CD4-positive, alpha-beta memory T cell (primary cell): Measurements from ENCODE around the gene EFCC1. TPM values are rescaled to one million over a fixed set of nuclear protein-coding genes. Genes with fewer than 3 reads are reported as not detected.

Source experiments
- CTCF ChIA-PET: fragments of 350-600 bp; sonication (Branson Sonifier 250); formaldehyde crosslinking; loops from one replicate; lab custom pipeline; 2021; ENCODE audit warnings: inconsistent platforms; ENCODE audit not compliant: partially characterized antibody; lab: Charles Lee
- POLR2A ChIA-PET: fragments of 350-600 bp; sonication (Branson Sonifier 250); formaldehyde crosslinking; loops from one replicate; lab custom pipeline; 2021; ENCODE audit not compliant: partially characterized antibody; lab: Charles Lee
- DNase-seq, 5 donors: peaks; one replicate each; pipeline versions ENCODE4 v3.0.0 to v3.0.0-alpha.2; 2020 to 2022; ENCODE audit warnings: mixed read lengths in 1 of 5
- H3K27ac ChIP-seq: one replicate; pipeline ENCODE4 v1.7.0; 2013; ENCODE audit warnings: low read depth, low read length
- H3K27me3 ChIP-seq: 2 replicates; pipeline ENCODE4 v1.7.0; 2013; ENCODE audit warnings: mild to moderate bottlenecking, low read length, moderate library complexity; ENCODE audit not compliant: insufficient read depth
- H3K36me3 ChIP-seq: 2 replicates; pipeline ENCODE4 v1.7.0; 2013; ENCODE audit warnings: mild to moderate bottlenecking, low read length, moderate library complexity; ENCODE audit not compliant: insufficient read depth
- H3K4me1 ChIP-seq: 2 replicates; pipeline ENCODE4 v1.7.0; 2013; ENCODE audit warnings: mild to moderate bottlenecking, low read length, moderate library complexity; ENCODE audit not compliant: insufficient read depth
- H3K4me3 ChIP-seq, 2 donors: one replicate each; pipeline ENCODE4 v1.7.0; 2013; ENCODE audit warnings: low read length in 2 of 2, mild to moderate bottlenecking in 1 of 2
- H3K9me3 ChIP-seq, 2 donors: one replicate each; pipeline ENCODE4 v1.7.0; 2013; ENCODE audit warnings: low read length in 2 of 2, control low read depth in 1 of 2; ENCODE audit not compliant: control insufficient read depth in 1 of 2
- H3K27ac Mint-ChIP-seq, 7 donors: one replicate each; pipeline ENCODE4 v1.8.0; 2020 to 2021; ENCODE audit warnings: mixed read lengths in 7 of 7, mild to moderate bottlenecking in 6 of 7, inconsistent platforms in 3 of 7, moderate library complexity in 3 of 7
- H3K27me3 Mint-ChIP-seq, 2 donors: one replicate each; pipeline ENCODE4 v1.8.0; 2020 to 2021; ENCODE audit warnings: mixed read lengths in 2 of 2
- H3K36me3 Mint-ChIP-seq, 2 donors: one replicate each; pipeline ENCODE4 v1.8.0; 2020 to 2021; ENCODE audit warnings: mixed read lengths in 2 of 2, inconsistent platforms in 1 of 2, mild to moderate bottlenecking in 1 of 2
- H3K4me1 Mint-ChIP-seq, 4 donors: one replicate each; pipeline ENCODE4 v1.8.0; 2020 to 2021; ENCODE audit warnings: mixed read lengths in 4 of 4, mild to moderate bottlenecking in 1 of 4
- H3K4me3 Mint-ChIP-seq, 8 donors: one replicate each; pipeline ENCODE4 v1.8.0; 2020 to 2021; ENCODE audit warnings: mixed read lengths in 8 of 8, mild to moderate bottlenecking in 7 of 8, moderate library complexity in 6 of 8, inconsistent platforms in 3 of 8
- H3K9me3 Mint-ChIP-seq, 8 donors: one replicate each; pipeline ENCODE4 v1.8.0; 2020 to 2021; ENCODE audit warnings: mixed read lengths in 8 of 8, mild to moderate bottlenecking in 5 of 8, inconsistent platforms in 3 of 8, moderate library complexity in 1 of 8
- intact Hi-C: fragments of 100-400 bp; cut with micrococcal nuclease; formaldehyde crosslinking; loops from one replicate; pipeline ENCODE4 v1.15.1; 2023
- polyA plus RNA-seq, 2 donors: library from polyadenylated mRNA; unstranded; fragments of 300-500 nt; fragmentation: Illumina TruSeq; gene quantifications; one replicate each; pipeline ENCODE4 v1.2.3, GENCODE V29; 2021
- total RNA-seq, 2 experiments: library from RNA; stranded (reverse); gene quantifications; one replicate each; pipeline ENCODE4 v1.2.3, GENCODE V29; 2021

Gene EFCC1
- total and polyA plus RNA-seq, 4 experiments from 2014 or later = not detected

DNA sequence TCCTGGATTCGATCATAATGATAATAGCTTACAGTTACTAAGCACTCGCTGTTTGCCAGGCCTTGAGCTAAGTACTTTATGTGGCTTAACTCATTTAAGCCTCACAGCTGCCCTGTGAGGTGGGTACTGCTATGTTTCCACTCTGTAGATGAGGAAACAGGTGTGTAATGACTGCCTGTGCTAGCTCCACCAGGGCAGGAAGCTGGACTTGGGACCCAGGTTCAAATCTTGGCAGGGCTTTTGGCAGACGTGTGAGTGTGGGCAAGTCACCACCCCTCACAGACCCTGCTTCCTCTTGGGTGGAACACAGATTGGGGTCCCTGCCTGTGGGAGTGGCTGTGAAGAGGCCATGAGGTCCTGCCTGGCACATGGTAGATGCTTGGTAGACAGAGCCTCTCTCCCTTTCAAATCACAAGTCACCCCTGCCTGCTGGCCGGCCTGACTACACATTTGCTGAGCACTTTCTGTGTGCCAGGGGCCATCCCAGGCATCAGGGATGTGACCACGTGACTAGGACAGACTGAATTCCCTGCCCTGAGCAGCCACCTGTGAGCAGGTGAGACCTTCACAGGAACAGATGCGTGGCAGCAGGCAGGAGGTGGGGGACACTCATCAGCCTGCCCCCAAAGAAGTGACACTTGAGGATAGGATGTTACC lies 3.7 kb downstream of the EFCC1 start:
- peaks cover 25% of the 10 kb centered on the region for H3K27me3 ChIP-seq
- H3K4me1 ChIP-seq = peaks cover 36% of the 10 kb centered on the region
- no peak overlapping the region for H3K27ac ChIP-seq
- intact Hi-C loops = loop anchor here (1.0 kb wide), 2 partner anchors 12 to 23 kb away; no protein-coding TSS in a partner anchor
- Mint-ChIP-seq H3K4me3 (peak overlapping the region in 2 of 8 donors; percentile 5 to 34), H3K27ac (peak overlapping the region in 2 of 7 donors; percentile 71 to 74), H3K9me3 (peaks cover 0 to 2% (median 0%) of the 10 kb centered on the region in 8 donors), H3K4me1 (peaks cover 17 to 47% (median 30%) of the 10 kb centered on the region in 4 donors), H3K36me3 (no peaks in the 10 kb centered on the region), H3K27me3 (peaks cover 19 to 21% of the 10 kb centered on the region in 2 donors)
- no peak for DNase-seq
- ChIA-PET POLR2A (interaction anchor here (0.7 to 6.7 kb wide), 6 partner anchors 10 to 311 kb away, joined by 3 to 110 read pairs (median 12); partner anchors contain the start of gene CFAP92), CTCF (interaction anchor here (1.1 to 8.4 kb wide), 9 partner anchors 9 to 244 kb away, joined by 3 to 148 read pairs (median 14); no protein-coding TSS in a partner anchor)
- H3K9me3 ChIP-seq = no peaks in the 10 kb centered on the region
- no peak overlapping the region for H3K4me3 ChIP-seq
- no peaks in the 10 kb centered on the region for H3K36me3 ChIP-seq

DNA sequence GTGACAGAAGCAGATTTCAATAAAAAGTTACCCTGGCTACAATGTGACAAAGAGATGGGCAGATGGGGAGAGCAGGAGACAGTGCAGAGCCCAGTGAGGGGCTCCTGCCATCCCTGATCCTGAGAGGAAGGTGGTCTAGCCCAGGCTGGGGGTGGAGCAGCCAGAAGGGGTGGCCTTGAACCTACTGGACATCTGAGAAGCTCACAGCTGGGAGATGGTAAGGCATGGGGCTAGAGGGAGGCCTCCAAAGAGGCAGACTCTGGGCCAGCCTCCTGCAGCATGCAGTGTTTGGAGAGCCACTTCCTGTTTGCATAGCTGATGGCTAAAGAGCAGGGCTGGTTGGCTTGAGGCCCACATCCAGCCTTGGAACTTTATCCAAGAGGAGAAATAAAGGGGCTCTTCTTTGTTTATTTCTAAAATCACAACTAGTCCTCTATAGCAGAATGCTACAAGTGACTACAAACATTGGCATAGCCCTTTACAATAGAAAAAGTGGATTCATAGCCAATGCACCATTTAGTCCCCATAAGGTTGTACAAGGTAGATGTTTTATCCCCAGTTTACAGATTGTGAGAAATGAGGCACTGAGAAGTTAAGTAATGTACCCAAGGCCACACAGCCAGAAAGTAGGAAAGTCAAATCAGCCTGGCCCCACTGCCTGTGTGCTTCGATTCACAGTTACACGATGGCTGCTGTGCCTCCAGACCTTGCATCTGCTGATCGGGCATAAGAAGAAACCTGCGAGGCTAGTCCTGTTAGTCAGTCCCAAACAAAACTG lies 4.6 kb downstream of the EFCC1 start:
- Mint-ChIP-seq H3K27ac (peak overlapping the region in 5 of 7 donors; percentile 1 to 83 (median 62)), H3K27me3 (peaks cover 13 to 16% of the 10 kb centered on the region in 2 donors)
- no peaks in the 10 kb centered on the region for H3K9me3 ChIP-seq

DNA sequence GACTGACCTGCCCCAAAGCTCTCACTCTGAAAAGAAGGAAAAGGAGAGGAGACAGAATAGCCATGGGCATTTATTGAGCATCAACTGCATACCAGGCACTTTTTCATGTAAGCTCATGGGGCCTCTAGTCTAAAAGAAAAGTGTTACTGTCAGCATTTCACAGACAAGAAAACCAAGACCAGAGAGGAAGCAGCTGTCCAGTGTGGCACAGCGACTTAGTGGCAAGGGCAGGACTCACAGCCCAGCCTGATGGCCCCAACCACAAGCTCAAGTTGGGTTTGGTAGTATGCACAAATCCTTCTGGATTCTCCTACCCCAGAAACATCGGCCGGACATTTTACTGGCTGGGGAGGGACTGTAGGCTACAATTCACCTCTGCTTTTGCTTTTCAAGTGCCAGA lies 5.8 kb downstream of the EFCC1 start:
- Histone ChIP-seq H3K36me3 (no peaks in the 10 kb centered on the region), H3K27ac (no peak overlapping the region), H3K4me1 (peaks cover 28% of the 10 kb centered on the region), H3K4me3 (no peak overlapping the region), H3K9me3 (no peaks in the 10 kb centered on the region), H3K27me3 (peaks cover 15% of the 10 kb centered on the region)
- CTCF ChIA-PET = interaction anchor here (1.1 to 8.4 kb wide), 5 partner anchors 8 to 239 kb away, joined by 4 to 148 read pairs (median 10); no protein-coding TSS in a partner anchor
- no peak for DNase-seq
- Mint-ChIP-seq H3K27me3 (peaks cover 11 to 14% of the 10 kb centered on the region in 2 donors), H3K4me1 (peaks cover 16 to 39% (median 27%) of the 10 kb centered on the region in 4 donors), H3K4me3 (no peak overlapping the region), H3K36me3 (no peaks in the 10 kb centered on the region), H3K27ac (no peak overlapping the region), H3K9me3 (peaks cover 0 to 2% (median 0%) of the 10 kb centered on the region in 8 donors)
- POLR2A ChIA-PET = interaction anchor here (1.3 to 6.7 kb wide), 4 partner anchors 8 to 112 kb away, joined by 3 to 110 read pairs (median 5); no protein-coding TSS in a partner anchor
- intact Hi-C loops = no loop called here

More for the DNA sequence above, 4.6 kb downstream of the EFCC1 start:
- POLR2A ChIA-PET = interaction anchor here (0.6 to 6.7 kb wide), 7 partner anchors 10 to 310 kb away, joined by 3 to 110 read pairs (median 3); partner anchors contain the start of gene CFAP92
- H3K9me3 Mint-ChIP-seq = peaks cover 0 to 2% (median 0%) of the 10 kb centered on the region in 8 donors
- no peak overlapping the region for H3K4me3 ChIP-seq
- H3K36me3 ChIP-seq = no peaks in the 10 kb centered on the region
- no peak for DNase-seq
- intact Hi-C loops = no loop called here
- CTCF ChIA-PET = interaction anchor here (0.6 to 8.4 kb wide), 6 partner anchors 8 to 241 kb away, joined by 3 to 148 read pairs (median 10); no protein-coding TSS in a partner anchor
- no peaks in the 10 kb centered on the region for H3K36me3 Mint-ChIP-seq
- H3K27me3 ChIP-seq = peaks cover 17% of the 10 kb centered on the region
- peak overlapping the region in 2 of 8 donors; percentile 25 to 43 for H3K4me3 Mint-ChIP-seq
- H3K27ac ChIP-seq = no peak overlapping the region
- H3K4me1 Mint-ChIP-seq = peaks cover 16 to 42% (median 27%) of the 10 kb centered on the region in 4 donors
- H3K4me1 ChIP-seq = peaks cover 36% of the 10 kb centered on the region

- Histone ChIP-seq H3K4me3 (no peak overlapping the region), H3K4me1 (peaks cover 18% of the 10 kb centered on the region), H3K36me3 (no peaks in the 10 kb centered on the region), H3K9me3 (no peaks in the 10 kb centered on the region), H3K27ac (no peak overlapping the region), H3K27me3 (peaks cover 7% of the 10 kb centered on the region)
- POLR2A ChIA-PET = interaction anchor here (1.2 to 6.7 kb wide), 3 partner anchors 8 to 307 kb away, joined by 3 to 110 read pairs (median 10); no protein-coding TSS in a partner anchor
- Mint-ChIP-seq H3K27ac (peak overlapping the region in 1 of 7 donors; percentile 38), H3K9me3 (no peaks in the 10 kb centered on the region), H3K27me3 (peaks cover 6 to 7% of the 10 kb centered on the region in 2 donors), H3K4me3 (no peak overlapping the region), H3K4me1 (peaks cover 10 to 31% (median 20%) of the 10 kb centered on the region in 4 donors), H3K36me3 (no peaks in the 10 kb centered on the region)
- no peak for DNase-seq
- CTCF ChIA-PET = interaction anchor here (1.4 to 8.4 kb wide), 6 partner anchors 8 to 238 kb away, joined by 3 to 148 read pairs (median 8); no protein-coding TSS in a partner anchor
- intact Hi-C loops = no loop called here
Measured at GRCh38 chr3:129007792-129008191, 6.7 kb downstream of the EFCC1 start.

DNA sequence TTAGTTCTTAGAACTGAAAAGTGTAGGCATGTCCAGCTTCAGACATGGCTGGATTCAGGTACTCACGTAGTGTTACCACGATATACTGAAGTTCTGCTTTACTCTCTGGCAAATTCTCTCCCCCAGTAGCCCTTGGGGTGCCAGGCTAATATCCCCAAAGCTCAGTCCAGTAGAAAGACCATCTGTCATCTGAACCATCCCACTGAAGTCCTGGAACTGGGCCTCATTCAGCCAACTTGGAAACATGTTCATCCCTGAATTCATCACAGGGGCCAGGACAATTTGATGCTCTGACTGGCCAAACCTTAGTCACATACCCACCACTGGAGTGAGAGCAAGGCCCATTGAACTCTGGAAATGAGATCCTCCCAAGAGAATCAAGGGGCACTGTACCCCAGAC lies 8.2 kb downstream of the EFCC1 start:
- Mint-ChIP-seq H3K36me3 (no peaks in the 10 kb centered on the region), H3K4me3 (no peak overlapping the region), H3K4me1 (peaks cover 10 to 24% (median 18%) of the 10 kb centered on the region in 4 donors), H3K27me3 (peaks cover 0 to 1% of the 10 kb centered on the region in 2 donors), H3K9me3 (no peaks in the 10 kb centered on the region), H3K27ac (no peak overlapping the region)
- Histone ChIP-seq H3K9me3 (no peaks in the 10 kb centered on the region), H3K4me1 (peaks cover 12% of the 10 kb centered on the region), H3K27ac (no peak overlapping the region), H3K36me3 (no peaks in the 10 kb centered on the region), H3K27me3 (no peaks in the 10 kb centered on the region), H3K4me3 (no peak overlapping the region)
- POLR2A ChIA-PET = interaction anchor here (1.1 to 2.2 kb wide), 4 partner anchors 8 to 306 kb away, joined by 3 to 10 read pairs (median 4); no protein-coding TSS in a partner anchor
- intact Hi-C loops = no loop called here
- CTCF ChIA-PET = interaction anchor here (1.4 to 8.4 kb wide), 7 partner anchors 6 to 237 kb away, joined by 3 to 148 read pairs (median 9); no protein-coding TSS in a partner anchor
- DNase-seq = no peak

DNA sequence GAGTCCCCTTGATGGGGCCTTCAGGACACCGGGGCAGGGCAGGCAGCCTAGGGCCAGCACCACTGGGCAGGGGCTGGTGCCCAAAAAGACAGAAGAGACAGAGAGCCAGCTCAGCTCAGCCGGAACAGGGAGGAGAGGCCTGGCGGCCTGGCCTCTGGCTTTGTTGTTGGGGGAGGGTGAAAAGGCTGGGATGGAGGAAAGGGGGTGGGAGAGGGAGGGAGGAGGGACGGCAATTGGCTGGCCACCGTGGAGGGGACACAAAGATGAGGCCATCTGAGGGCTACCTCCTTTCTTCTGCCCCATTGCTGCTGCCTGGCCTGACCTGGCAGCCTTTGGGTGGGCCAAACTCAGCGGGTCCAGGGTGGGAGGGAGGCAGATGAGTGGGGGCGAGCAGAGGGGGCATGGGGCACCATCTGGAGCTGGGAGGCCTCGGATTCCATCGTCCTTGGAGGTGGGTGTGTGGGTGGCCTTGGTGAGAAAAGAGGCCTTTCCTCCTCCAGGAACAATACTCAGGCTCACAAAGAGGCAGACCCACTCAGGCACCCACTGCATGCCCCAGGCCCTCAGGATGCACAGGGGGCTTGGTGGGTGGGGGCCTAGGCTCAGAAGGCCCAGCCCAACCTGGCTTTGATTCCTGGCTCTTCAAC lies 9.3 kb downstream of the EFCC1 start:
- no peak for DNase-seq
- Mint-ChIP-seq H3K27ac (peak overlapping the region in 1 of 7 donors; percentile 32), H3K27me3 (no peaks in the 10 kb centered on the region), H3K4me3 (no peak overlapping the region), H3K4me1 (peaks cover 14 to 29% (median 20%) of the 10 kb centered on the region in 4 donors), H3K36me3 (no peaks in the 10 kb centered on the region), H3K9me3 (no peaks in the 10 kb centered on the region)
- H3K9me3 ChIP-seq = no peaks in the 10 kb centered on the region
- no peaks in the 10 kb centered on the region for H3K27me3 ChIP-seq
- no peak overlapping the region for H3K4me3 ChIP-seq
- no peaks in the 10 kb centered on the region for H3K36me3 ChIP-seq
- H3K4me1 ChIP-seq = peaks cover 13% of the 10 kb centered on the region
- intact Hi-C loops = no loop called here
- ChIA-PET POLR2A (interaction anchor here (1.3 kb wide), 1 partner anchor 12 kb away, joined by 3 read pairs; no protein-coding TSS in a partner anchor), CTCF (interaction anchor here (0.9 to 3.8 kb wide), 4 partner anchors 10 to 43 kb away, joined by 3 to 19 read pairs (median 4); no protein-coding TSS in a partner anchor)
- no peak overlapping the region for H3K27ac ChIP-seq
